HepG2 (cell line): ENCODE data around the gene FETUB. TPM values are rescaled to one million over a fixed set of nuclear protein-coding genes. Genes with fewer than 3 reads are reported as not detected.

Experiments used
- ATAD3A ChIP-seq: sonication (generic); formaldehyde crosslinking; IDR thresholded peaks from 2 replicates; pipeline ENCODE4 v1.4.0; 2020; ENCODE audit warnings: missing genetic modification reagents
- E2F2 ChIP-seq: sonication (generic); formaldehyde crosslinking; IDR thresholded peaks from 2 replicates; pipeline ENCODE4 v1.4.0; 2020; ENCODE audit warnings: missing genetic modification reagents, borderline replicate concordance
- GPBP1L1 ChIP-seq: sonication (generic); formaldehyde crosslinking; IDR thresholded peaks from 2 replicates; pipeline ENCODE4 v1.5.0; 2020; ENCODE audit warnings: mild to moderate bottlenecking, missing genetic modification reagents
- PHF21A ChIP-seq: sonication (generic); formaldehyde crosslinking; IDR thresholded peaks from 2 replicates; pipeline ENCODE4 v1.5.0; 2020; ENCODE audit warnings: mild to moderate bottlenecking, missing genetic modification reagents
- ZNF251 ChIP-seq: sonication (generic); formaldehyde crosslinking; IDR thresholded peaks from 2 replicates; pipeline ENCODE4 v1.9.0; 2021; ENCODE audit warnings: mild to moderate bottlenecking, missing genetic modification reagents
- ZNF264 ChIP-seq: sonication (generic); formaldehyde crosslinking; IDR thresholded peaks from 2 replicates; pipeline ENCODE4 v1.4.0; 2020; ENCODE audit warnings: missing genetic modification reagents
- ZNF318 ChIP-seq: sonication (generic); formaldehyde crosslinking; IDR thresholded peaks from 2 replicates; pipeline ENCODE4 v1.4.0; 2020; ENCODE audit warnings: mild to moderate bottlenecking, missing genetic modification reagents
- ZNF326 ChIP-seq: sonication (generic); formaldehyde crosslinking; IDR thresholded peaks from 2 replicates; pipeline ENCODE4 v1.4.0; 2020; ENCODE audit warnings: missing genetic modification reagents, borderline replicate concordance
- ZNF609 ChIP-seq: sonication (generic); formaldehyde crosslinking; IDR thresholded peaks from 2 replicates; pipeline ENCODE4 v1.4.0; 2020; ENCODE audit warnings: mild to moderate bottlenecking, missing genetic modification reagents, borderline replicate concordance
- ZNF879 ChIP-seq: sonication (generic); formaldehyde crosslinking; IDR thresholded peaks from 2 replicates; pipeline ENCODE4 v1.8.1; 2023; ENCODE audit warnings: missing genetic modification reagents
- polyA plus RNA-seq, 8 experiments: library from polyadenylated mRNA; depleted of rRNA in 3 of 8; stranded (reverse) in 7 of 8; unstranded in 1 of 8; fragments of >200 nt; fragmentation: Illumina TruSeq in 4 of 8; extraction: Trizol in 4 of 8; gene quantifications; 2 replicates each; pipeline versions ENCODE4 v1.2.1 to v1.2.3, GENCODE V29; 2011 to 2016; ENCODE audit warnings: low read depth in 4 of 8, missing spikeins in 1 of 8, mixed read lengths in 1 of 8; ENCODE audit not compliant: insufficient read depth in 1 of 8
- total RNA-seq, 5 experiments: library from RNA; depleted of rRNA; stranded (reverse); fragments of >200 nt; fragmentation: Illumina TruSeq; extraction: Trizol; gene quantifications; 2 replicates each; pipeline ENCODE4 v1.2.3, GENCODE V29; 2016; ENCODE audit warnings: low read depth in 1 of 5

The FETUB gene
- total and polyA plus RNA-seq, 2 of the 13 experiments (the other 11 are each of a cell fraction or from before 2014, with no cell fraction given), result 2.1 to 4.4 TPM

- TF ChIP-seq ZNF879 (CRISPR knock-in tag) (no peak), E2F2 (CRISPR knock-in tag) (no peak), ZNF264 (CRISPR knock-in tag) (peak; percentile 80), PHF21A (peak; percentile 95), ZNF326 (CRISPR knock-in tag) (no peak), ZNF318 (CRISPR knock-in tag) (no peak), GPBP1L1 (CRISPR knock-in tag) (no peak), ZNF609 (CRISPR knock-in tag) (peak; percentile 81; the same call in 1 of the 2 replicates), ATAD3A (no peak), ZNF251 (CRISPR knock-in tag) (no peak)
These were observed 40.9 kb upstream of the FETUB start (continued) for GRCh38 chr3:186599142-186599784.
